CD4-positive, CD25-positive, alpha-beta regulatory T cell (primary cell): Measurements from ENCODE around the gene FAM236A. TPM values are rescaled to one million over a fixed set of nuclear protein-coding genes. Genes with fewer than 3 reads are reported as not detected.
"Not testable (repeated sequence)": the region's sequence is repeated elsewhere in the genome, so short reads cannot be mapped to it uniquely, and the experiment has no call there.

Source experiments
- ATAC-seq, 2 donors: fragments of 150-1000 bp; cut with Tn5 transposase; one replicate each; pipeline ENCODE4 v1.10.0; 2021; ENCODE audit warnings: low read depth in 2 of 2, moderate number of reproducible peaks in 2 of 2, moderate library complexity in 1 of 2
- DNase-seq, 3 donors: peaks; one replicate each; pipeline versions ENCODE4 v3.0.0 to v3.0.0-alpha.2; 2012 to 2022; ENCODE audit warnings: mixed read lengths in 1 of 3
- H3K27ac ChIP-seq: one replicate; pipeline ENCODE4 v1.7.0; 2013; ENCODE audit warnings: mild to moderate bottlenecking, low read length; ENCODE audit not compliant: insufficient read depth, poor library complexity, severe bottlenecking
- H3K27me3 ChIP-seq: one replicate; pipeline ENCODE4 v1.7.0; 2013; ENCODE audit warnings: low read length; ENCODE audit not compliant: control insufficient read depth, insufficient read depth
- H3K36me3 ChIP-seq: one replicate; pipeline ENCODE4 v1.7.0; 2013; ENCODE audit warnings: mild to moderate bottlenecking, low read length, moderate library complexity; ENCODE audit not compliant: control insufficient read depth, insufficient read depth
- H3K4me1 ChIP-seq: 2 replicates; pipeline ENCODE4 v1.7.0; 2013; ENCODE audit warnings: mild to moderate bottlenecking, low read length; ENCODE audit not compliant: insufficient read depth, control insufficient read depth, poor library complexity, severe bottlenecking
- H3K4me3 ChIP-seq: one replicate; pipeline ENCODE4 v1.7.0; 2013; ENCODE audit warnings: low read depth, mild to moderate bottlenecking, low read length, moderate library complexity
- H3K9me3 ChIP-seq, 2 experiments: 1 replicate in 1 of 2; 2 replicates in 1 of 2; pipeline ENCODE4 v1.7.0; 2013; ENCODE audit warnings: low read length in 2 of 2, mild to moderate bottlenecking in 1 of 2, moderate library complexity in 1 of 2; ENCODE audit not compliant: control insufficient read depth in 2 of 2
- H3K27ac Mint-ChIP-seq, 3 donors: one replicate each; pipeline ENCODE4 v1.8.0; 2020 to 2022; ENCODE audit warnings: mild to moderate bottlenecking in 3 of 3, mixed read lengths in 3 of 3, moderate library complexity in 2 of 3
- H3K27me3 Mint-ChIP-seq: one replicate; pipeline ENCODE4 v1.8.0; 2022; ENCODE audit warnings: mild to moderate bottlenecking, mixed read lengths
- H3K36me3 Mint-ChIP-seq: one replicate; pipeline ENCODE4 v1.8.0; 2020; ENCODE audit warnings: mixed read lengths
- H3K4me1 Mint-ChIP-seq, 4 donors: one replicate each; pipeline ENCODE4 v1.8.0; 2020 to 2022; ENCODE audit warnings: mixed read lengths in 4 of 4, mild to moderate bottlenecking in 1 of 4
- H3K4me3 Mint-ChIP-seq, 4 donors: one replicate each; pipeline ENCODE4 v1.8.0; 2020 to 2022; ENCODE audit warnings: mild to moderate bottlenecking in 4 of 4, mixed read lengths in 4 of 4, moderate library complexity in 3 of 4
- H3K9me3 Mint-ChIP-seq, 7 donors: one replicate each; pipeline ENCODE4 v1.8.0; 2020 to 2022; ENCODE audit warnings: mixed read lengths in 7 of 7, mild to moderate bottlenecking in 3 of 7, moderate library complexity in 2 of 7
- polyA plus RNA-seq, 4 donors: library from polyadenylated mRNA; unstranded; fragments of 300-500 nt; fragmentation: Illumina TruSeq; gene quantifications; one replicate each; pipeline ENCODE4 v1.2.3, GENCODE V29; 2021
- total RNA-seq: library from RNA; stranded (reverse); gene quantifications from one replicate; pipeline ENCODE4 v1.2.3, GENCODE V29; 2022

The FAM236A gene
- total and polyA plus RNA-seq, 5 donors from 2014 or later, result not detected

- not testable (repeated sequence) for H3K9me3 Mint-ChIP-seq, H3K27me3 ChIP-seq, H3K36me3 ChIP-seq, H3K9me3 ChIP-seq, H3K36me3 Mint-ChIP-seq, DNase-seq, H3K27ac ChIP-seq, H3K4me1 ChIP-seq, H3K4me3 ChIP-seq, H3K27me3 Mint-ChIP-seq, H3K27ac Mint-ChIP-seq, H3K4me1 Mint-ChIP-seq, H3K4me3 Mint-ChIP-seq
- ATAC-seq, result peak; percentile 77 to 85
Measured at GRCh38 chrX:72943035-72943818, 5.2 kb downstream of the FAM236A start.

GRCh38 chrX:72943819-72944169 is 5.8 kb downstream of the FAM236A start, which contains the start of gene DMRTC1:
Gene DMRTC1, minus strand, starts transcription at chrX:72943837. Its CDS starts 68,143 bp downstream, at chrX:72875694.
- not testable (repeated sequence) for H3K4me1 ChIP-seq, H3K4me3 Mint-ChIP-seq, H3K27me3 ChIP-seq, DNase-seq, H3K9me3 Mint-ChIP-seq, H3K9me3 ChIP-seq, H3K4me1 Mint-ChIP-seq, H3K4me3 ChIP-seq, H3K36me3 Mint-ChIP-seq, H3K36me3 ChIP-seq, H3K27ac ChIP-seq, H3K27ac Mint-ChIP-seq, H3K27me3 Mint-ChIP-seq
- peak; percentile 69 to 77 for ATAC-seq

- H3K36me3 Mint-ChIP-seq, H3K4me1 ChIP-seq, H3K27me3 Mint-ChIP-seq, H3K27ac Mint-ChIP-seq, DNase-seq, H3K27ac ChIP-seq, H3K4me3 ChIP-seq, H3K4me1 Mint-ChIP-seq, H3K36me3 ChIP-seq, ATAC-seq, H3K4me3 Mint-ChIP-seq, H3K9me3 ChIP-seq, H3K9me3 Mint-ChIP-seq, H3K27me3 ChIP-seq: not testable (repeated sequence)
Measured at GRCh38 chrX:72959971-72960370, 22.0 kb downstream of the FAM236A start.

GRCh38 chrX:72971859-72972258 is 33.9 kb downstream of the FAM236A start:
- H3K36me3 Mint-ChIP-seq, H3K4me3 Mint-ChIP-seq, H3K4me1 Mint-ChIP-seq, H3K9me3 Mint-ChIP-seq, H3K27me3 Mint-ChIP-seq, DNase-seq, H3K27ac ChIP-seq, ATAC-seq, H3K4me1 ChIP-seq, H3K36me3 ChIP-seq, H3K27ac Mint-ChIP-seq, H3K4me3 ChIP-seq, H3K9me3 ChIP-seq, H3K27me3 ChIP-seq: not testable (repeated sequence)

- not testable (repeated sequence) for DNase-seq, H3K27me3 ChIP-seq, H3K4me3 Mint-ChIP-seq, ATAC-seq, H3K27me3 Mint-ChIP-seq, H3K27ac Mint-ChIP-seq, H3K36me3 Mint-ChIP-seq, H3K4me1 Mint-ChIP-seq, H3K36me3 ChIP-seq, H3K9me3 Mint-ChIP-seq, H3K27ac ChIP-seq, H3K4me3 ChIP-seq, H3K4me1 ChIP-seq, H3K9me3 ChIP-seq
Measured at GRCh38 chrX:72974885-72975284, 36.9 kb downstream of the FAM236A start.

GRCh38 chrX:72980894-72981469 is 43.0 kb downstream of the FAM236A start:
- H3K4me3 ChIP-seq, ATAC-seq, H3K27me3 ChIP-seq, H3K36me3 Mint-ChIP-seq, H3K27me3 Mint-ChIP-seq, H3K4me3 Mint-ChIP-seq, DNase-seq, H3K9me3 ChIP-seq, H3K27ac Mint-ChIP-seq, H3K36me3 ChIP-seq, H3K4me1 ChIP-seq, H3K27ac ChIP-seq, H3K4me1 Mint-ChIP-seq: not testable (repeated sequence)
- peaks cover 0 to 12% (median 0%) of the 10 kb centered on the region in 7 donors for H3K9me3 Mint-ChIP-seq

Other genes starting within 250 kb of the FAM236A start
- gene PHKA1, start 223.9 kb upstream of the FAM236A start, total RNA-seq, result 0.30 TPM
- gene PHKA1, start 223.9 kb upstream of the FAM236A start, polyA plus RNA-seq, result under 1 TPM in 1 of 4 donors, not detected in 3; 0.08 TPM
- gene DMRTC1B, start 161.3 kb upstream of the FAM236A start, total RNA-seq, result 1.3 TPM
- 1 to 10 TPM in 1 of 4 donors, under 1 TPM in 3; 0.31 to 1.7 (median 0.47) TPM for gene DMRTC1B, start 161.3 kb upstream of the FAM236A start, polyA plus RNA-seq
- gene FAM236B, start 155.5 kb upstream of the FAM236A start, total RNA-seq, result not detected
- gene FAM236B, start 155.5 kb upstream of the FAM236A start, polyA plus RNA-seq, result not detected
- gene FAM236D, start 130.0 kb upstream of the FAM236A start, total RNA-seq, result not detected
- gene FAM236D, start 130.0 kb upstream of the FAM236A start, polyA plus RNA-seq, result not detected
- not detected for gene FAM236C, start 25.6 kb upstream of the FAM236A start, total RNA-seq
- gene FAM236C, start 25.6 kb upstream of the FAM236A start, polyA plus RNA-seq, result not detected
- not detected for gene DMRTC1, start 5.6 kb downstream of the FAM236A start, total RNA-seq
- gene DMRTC1, start 5.6 kb downstream of the FAM236A start, polyA plus RNA-seq, result under 1 TPM in 2 of 4 donors, not detected in 2; 0.21 to 0.26 TPM
- gene PABPC1L2B, start 64.7 kb downstream of the FAM236A start, total RNA-seq, result not detected
- gene PABPC1L2B, start 64.7 kb downstream of the FAM236A start, polyA plus RNA-seq, result not detected
- gene PABPC1L2A, start 141.3 kb downstream of the FAM236A start, total RNA-seq, result not detected
- not detected for gene PABPC1L2A, start 141.3 kb downstream of the FAM236A start, polyA plus RNA-seq